Lower leg skin (tissue), 3 donors: ENCODE results near the gene TULP3.

Experiments used
- CTCF ChIP-seq, 3 donors: fragments of 450-650 bp; IDR thresholded peaks; one replicate each; pipeline ENCODE4 v1.5.1; 2016; ENCODE audit warnings: antibody characterized with exemption in 3 of 3, mild to moderate bottlenecking in 3 of 3, moderate library complexity in 2 of 3
- POLR2A ChIP-seq, 2 donors: fragments of 450-650 bp; IDR thresholded peaks; one replicate each; pipeline ENCODE4 v1.6.1; 2016 to 2017; ENCODE audit warnings: antibody characterized with exemption in 2 of 2, mild to moderate bottlenecking in 1 of 2, moderate library complexity in 1 of 2

GRCh38 chr12:2858944-2859421 is 31.7 kb upstream of the TULP3 start:
- TF ChIP-seq CTCF (IDR thresholded peaks at IDR 0.05) = no peak
- TF ChIP-seq POLR2A (IDR thresholded peaks at IDR 0.05) = no peak
